HEK293 (cell line): ENCODE measurements around the gene LCAT.

Experiments
- CTCF ChIA-PET: fragments of 350-600 bp; formaldehyde crosslinking; extraction: SDS; loops from one replicate; lab custom pipeline; 2021; ENCODE audit warnings: antibody characterized with exemption; lab: Yijun Ruan, JAX
- POLR2A ChIA-PET: fragments of 300-600 bp; formaldehyde crosslinking; extraction: SDS; loops from one replicate; lab custom pipeline; 2020; ENCODE audit warnings: antibody characterized with exemption, inconsistent platforms; lab: Yijun Ruan, JAX
- H3K27ac ChIP-seq: fragments of 200-500 bp; sonication (Bioruptor generic); 2 replicates; pipeline ENCODE4 v1.5.1; 2014; ENCODE audit warnings: low read depth, low read length, control low read depth, inconsistent platforms; ENCODE audit errors: extremely low read depth
- H3K36me3 ChIP-seq, 2 experiments: fragments of 200-500 bp in 1 of 2; sonication (Bioruptor generic) in 1 of 2; 1 replicate in 1 of 2; 2 replicates in 1 of 2; pipeline ENCODE4 v1.5.1; 2014 to 2017; ENCODE audit warnings: inconsistent platforms in 2 of 2, low read length in 2 of 2; ENCODE audit not compliant: control insufficient read depth in 2 of 2, insufficient read depth in 1 of 2
- H3K4me1 ChIP-seq: fragments of 200-500 bp; sonication (Bioruptor generic); 2 replicates; pipeline ENCODE4 v1.5.1; 2014; ENCODE audit warnings: mild to moderate bottlenecking, low read length, inconsistent platforms; ENCODE audit not compliant: control insufficient read depth, insufficient read depth
- H3K4me3 ChIP-seq: 2 replicates; pipeline ENCODE4 v1.5.1; 2011; ENCODE audit warnings: low read depth, mild to moderate bottlenecking, control low read depth, low read length, moderate library complexity
- H3K9me3 ChIP-seq: fragments of 200-500 bp; sonication (Bioruptor generic); 2 replicates; pipeline ENCODE4 v1.5.1; 2014; ENCODE audit warnings: low read depth, low read length, inconsistent platforms; ENCODE audit not compliant: control insufficient read depth, insufficient read depth
- KLF8 ChIP-seq: fragments of 450-650 bp; formaldehyde crosslinking; IDR thresholded peaks from 2 replicates; pipeline ENCODE4 v1.5.1; 2016; ENCODE audit warnings: missing biosample characterization, missing genetic modification characterization
- MZF1 ChIP-seq: fragments of 450-650 bp; formaldehyde crosslinking; IDR thresholded peaks from 2 replicates; pipeline ENCODE4 v1.5.1; 2017; ENCODE audit warnings: missing biosample characterization, missing genetic modification characterization, borderline replicate concordance
- SCRT1 ChIP-seq: fragments of 450-650 bp; formaldehyde crosslinking; IDR thresholded peaks from 2 replicates; pipeline ENCODE4 v1.5.1; 2016; ENCODE audit warnings: missing biosample characterization, missing genetic modification characterization, borderline replicate concordance
- SCRT2 ChIP-seq: fragments of 450-650 bp; formaldehyde crosslinking; IDR thresholded peaks from 2 replicates; pipeline ENCODE4 v1.5.1; 2016; ENCODE audit warnings: missing biosample characterization, missing genetic modification characterization
- TRIM28 ChIP-seq: IDR thresholded peaks from 2 replicates; pipeline ENCODE4 v1.6.1; 2011; ENCODE audit warnings: low read length, control low read depth, borderline replicate concordance
- ZFHX2 ChIP-seq: fragments of 450-650 bp; formaldehyde crosslinking; conservative IDR thresholded peaks from 2 replicates; pipeline ENCODE4 v1.5.1; 2016; ENCODE audit warnings: missing biosample characterization, missing genetic modification characterization
- ZIC2 ChIP-seq: fragments of 450-650 bp; formaldehyde crosslinking; IDR thresholded peaks from 2 replicates; pipeline ENCODE4 v1.5.1; 2016; ENCODE audit warnings: missing biosample characterization, missing genetic modification characterization
- ZNF211 ChIP-seq: fragments of 450-650 bp; formaldehyde crosslinking; IDR thresholded peaks from 2 replicates; pipeline ENCODE4 v1.5.1; 2016; ENCODE audit warnings: low read depth, missing biosample characterization, missing genetic modification characterization
- ZNF214 ChIP-seq: fragments of 450-650 bp; formaldehyde crosslinking; IDR thresholded peaks from 2 replicates; pipeline ENCODE4 v1.5.1; 2017; ENCODE audit warnings: missing biosample characterization, mild to moderate bottlenecking, missing genetic modification characterization, borderline replicate concordance
- ZNF335 ChIP-seq: fragments of 450-650 bp; formaldehyde crosslinking; conservative IDR thresholded peaks from 2 replicates; pipeline ENCODE4 v1.5.1; 2016; ENCODE audit warnings: missing biosample characterization, missing genetic modification characterization
- ZNF501 ChIP-seq: fragments of 450-650 bp; formaldehyde crosslinking; IDR thresholded peaks from 2 replicates; pipeline ENCODE4 v1.5.1; 2016; ENCODE audit warnings: missing biosample characterization, missing genetic modification characterization
- ZNF610 ChIP-seq: fragments of 450-650 bp; formaldehyde crosslinking; IDR thresholded peaks from 2 replicates; pipeline ENCODE4 v1.5.1; 2016; ENCODE audit warnings: missing biosample characterization, missing genetic modification characterization, borderline replicate concordance
- ZNF654 ChIP-seq: fragments of 450-650 bp; formaldehyde crosslinking; IDR thresholded peaks from 2 replicates; pipeline ENCODE4 v1.5.1; 2016; ENCODE audit warnings: low read depth, missing biosample characterization, missing genetic modification characterization
- TF ChIP-seq, protein P1 (sequence below): fragments of 450-650 bp; formaldehyde crosslinking; IDR thresholded peaks from 2 replicates; pipeline ENCODE4 v1.5.1; 2017; ENCODE audit warnings: missing biosample characterization, missing genetic modification characterization
- TF ChIP-seq, protein P2 (sequence below): fragments of 450-650 bp; formaldehyde crosslinking; IDR thresholded peaks from 2 replicates; pipeline ENCODE4 v1.5.1; 2016; ENCODE audit warnings: missing biosample characterization, missing genetic modification characterization
- TF ChIP-seq, protein P3 (sequence below): fragments of 450-650 bp; formaldehyde crosslinking; IDR thresholded peaks from 2 replicates; pipeline ENCODE4 v1.5.1; 2016; ENCODE audit warnings: missing biosample characterization, missing genetic modification characterization

The LCAT gene

DNA sequence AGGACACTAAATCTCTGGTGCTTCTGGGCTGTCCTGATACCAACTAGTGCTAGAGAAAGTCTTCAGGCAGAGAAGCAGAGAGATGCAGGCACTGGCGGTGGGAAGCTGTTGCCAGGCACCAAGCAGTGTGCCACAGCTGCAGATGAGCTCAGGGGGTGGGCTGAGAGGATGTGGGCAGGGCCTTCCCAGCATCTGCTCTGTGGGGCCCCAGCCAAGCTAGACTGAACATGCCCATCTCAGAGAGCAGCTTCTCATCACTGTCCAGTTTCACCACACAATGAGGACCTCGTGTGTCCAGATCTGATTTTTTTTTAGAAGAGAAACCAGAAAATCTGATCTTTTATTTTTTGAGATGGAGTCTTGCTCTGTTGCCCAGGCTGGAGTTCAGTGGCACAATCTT, 33.8 kb downstream of the LCAT start:
- no peak overlapping the region for H3K27ac ChIP-seq
- POLR2A ChIA-PET = no interaction called here

DNA sequence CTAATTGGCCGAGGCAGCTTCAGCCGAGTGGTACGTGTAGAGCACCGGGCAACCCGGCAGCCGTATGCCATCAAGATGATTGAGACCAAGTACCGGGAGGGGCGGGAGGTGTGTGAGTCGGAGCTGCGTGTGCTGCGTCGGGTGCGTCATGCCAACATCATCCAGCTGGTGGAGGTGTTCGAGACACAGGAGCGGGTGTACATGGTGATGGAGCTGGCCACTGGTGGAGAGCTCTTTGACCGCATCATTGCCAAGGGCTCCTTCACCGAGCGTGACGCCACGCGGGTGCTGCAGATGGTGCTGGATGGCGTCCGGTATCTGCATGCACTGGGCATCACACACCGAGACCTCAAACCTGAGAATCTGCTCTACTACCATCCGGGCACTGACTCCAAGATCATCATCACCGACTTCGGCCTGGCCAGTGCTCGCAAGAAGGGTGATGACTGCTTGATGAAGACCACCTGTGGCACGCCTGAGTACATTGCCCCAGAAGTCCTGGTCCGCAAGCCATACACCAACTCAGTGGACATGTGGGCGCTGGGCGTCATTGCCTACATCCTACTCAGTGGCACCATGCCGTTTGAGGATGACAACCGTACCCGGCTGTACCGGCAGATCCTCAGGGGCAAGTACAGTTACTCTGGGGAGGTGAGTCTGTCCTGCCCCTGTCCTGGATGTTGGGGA, 34.7 kb downstream of the LCAT start:
- TF ChIP-seq KLF8 (tag by site-specific recombination) = no peak
- TF ChIP-seq, protein P1, sequence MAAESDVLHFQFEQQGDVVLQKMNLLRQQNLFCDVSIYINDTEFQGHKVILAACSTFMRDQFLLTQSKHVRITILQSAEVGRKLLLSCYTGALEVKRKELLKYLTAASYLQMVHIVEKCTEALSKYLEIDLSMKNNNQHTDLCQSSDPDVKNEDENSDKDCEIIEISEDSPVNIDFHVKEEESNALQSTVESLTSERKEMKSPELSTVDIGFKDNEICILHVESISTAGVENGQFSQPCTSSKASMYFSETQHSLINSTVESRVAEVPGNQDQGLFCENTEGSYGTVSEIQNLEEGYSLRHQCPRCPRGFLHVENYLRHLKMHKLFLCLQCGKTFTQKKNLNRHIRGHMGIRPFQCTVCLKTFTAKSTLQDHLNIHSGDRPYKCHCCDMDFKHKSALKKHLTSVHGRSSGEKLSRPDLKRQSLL (tag by site-specific recombination) = peak; percentile 50; the same call in 1 of the 2 replicates
- TF ChIP-seq ZNF501 (tag by site-specific recombination) = no peak
- no peak for TF ChIP-seq TRIM28
- no peak for TF ChIP-seq ZNF211
- peak; percentile 51 for TF ChIP-seq SCRT2
- TF ChIP-seq, protein P2, sequence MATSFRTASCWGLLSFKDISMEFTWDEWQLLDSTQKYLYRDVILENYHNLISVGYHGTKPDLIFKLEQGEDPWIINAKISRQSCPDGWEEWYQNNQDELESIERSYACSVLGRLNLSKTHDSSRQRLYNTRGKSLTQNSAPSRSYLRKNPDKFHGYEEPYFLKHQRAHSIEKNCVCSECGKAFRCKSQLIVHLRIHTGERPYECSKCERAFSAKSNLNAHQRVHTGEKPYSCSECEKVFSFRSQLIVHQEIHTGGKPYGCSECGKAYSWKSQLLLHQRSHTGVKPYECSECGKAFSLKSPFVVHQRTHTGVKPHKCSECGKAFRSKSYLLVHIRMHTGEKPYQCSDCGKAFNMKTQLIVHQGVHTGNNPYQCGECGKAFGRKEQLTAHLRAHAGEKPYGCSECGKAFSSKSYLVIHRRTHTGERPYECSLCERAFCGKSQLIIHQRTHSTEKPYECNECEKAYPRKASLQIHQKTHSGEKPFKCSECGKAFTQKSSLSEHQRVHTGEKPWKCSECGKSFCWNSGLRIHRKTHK = no peak
- ChIA-PET CTCF (interaction anchor here (0.8 to 0.9 kb wide), 2 partner anchors 9 to 93 kb away, joined by 3 to 5 read pairs; no protein-coding TSS in a partner anchor), POLR2A (no interaction called here)
- no peaks in the 10 kb centered on the region for H3K9me3 ChIP-seq
- H3K4me1 ChIP-seq = no peaks in the 10 kb centered on the region
- H3K27ac ChIP-seq = no peak overlapping the region
- no peak overlapping the region for H3K4me3 ChIP-seq
- peaks cover 0 to 35% of the 10 kb centered on the region in 2 experiments; a peak in 2 of 3 replicates for H3K36me3 ChIP-seq

More for the DNA sequence above, 33.8 kb downstream of the LCAT start:
- CTCF ChIA-PET = interaction anchor here (0.6 kb wide), 1 partner anchor 19 kb away, joined by 3 read pairs; no protein-coding TSS in a partner anchor
- 0 out of 2 replicates have a peak, but pooled peaks have one; percentile 17 for TF ChIP-seq ZNF335 (tag by site-specific recombination)
- TF ChIP-seq, protein P3, sequence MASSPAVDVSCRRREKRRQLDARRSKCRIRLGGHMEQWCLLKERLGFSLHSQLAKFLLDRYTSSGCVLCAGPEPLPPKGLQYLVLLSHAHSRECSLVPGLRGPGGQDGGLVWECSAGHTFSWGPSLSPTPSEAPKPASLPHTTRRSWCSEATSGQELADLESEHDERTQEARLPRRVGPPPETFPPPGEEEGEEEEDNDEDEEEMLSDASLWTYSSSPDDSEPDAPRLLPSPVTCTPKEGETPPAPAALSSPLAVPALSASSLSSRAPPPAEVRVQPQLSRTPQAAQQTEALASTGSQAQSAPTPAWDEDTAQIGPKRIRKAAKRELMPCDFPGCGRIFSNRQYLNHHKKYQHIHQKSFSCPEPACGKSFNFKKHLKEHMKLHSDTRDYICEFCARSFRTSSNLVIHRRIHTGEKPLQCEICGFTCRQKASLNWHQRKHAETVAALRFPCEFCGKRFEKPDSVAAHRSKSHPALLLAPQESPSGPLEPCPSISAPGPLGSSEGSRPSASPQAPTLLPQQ (tag by site-specific recombination) = 0 out of 2 replicates have a peak, but pooled peaks have one; percentile 24
- TF ChIP-seq ZFHX2 (tag by site-specific recombination) = 0 out of 2 replicates have a peak, but pooled peaks have one; percentile 28
- TF ChIP-seq ZIC2 (tag by site-specific recombination) = peak; percentile 62
- no peak for TF ChIP-seq MZF1 (tag by site-specific recombination)
- TF ChIP-seq ZNF610 (tag by site-specific recombination) = no peak
- TF ChIP-seq ZNF654 (tag by site-specific recombination) = no peak
- TF ChIP-seq ZNF214 (tag by site-specific recombination) = no peak
- TF ChIP-seq SCRT1 = no peak
- H3K4me3 ChIP-seq = no peak overlapping the region
- no peaks in the 10 kb centered on the region for H3K9me3 ChIP-seq
- H3K36me3 ChIP-seq = peaks cover 0 to 41% of the 10 kb centered on the region in 2 experiments; a peak in 2 of 3 replicates
- no peaks in the 10 kb centered on the region for H3K4me1 ChIP-seq
